HCT116 (cell line): Measurements from ENCODE around the gene POLR2A.

ENCODE experiments used
- JUND ChIP-seq: IDR thresholded peaks from 2 replicates; pipeline ENCODE4 v1.6.1; 2012
- POLR2A ChIP-seq: IDR thresholded peaks from 2 replicates; pipeline ENCODE4 v1.7.0; 2011; ENCODE audit warnings: borderline replicate concordance; ENCODE audit not compliant: insufficient read depth, insufficient read length; ENCODE audit errors: extremely low read depth
- POLR2AphosphoS5 ChIP-seq: IDR thresholded peaks from 2 replicates; pipeline ENCODE4 v1.6.1; 2011; ENCODE audit warnings: mild to moderate bottlenecking, low read depth, low read length, moderate library complexity
- RAD21 ChIP-seq: IDR thresholded peaks from 2 replicates; pipeline ENCODE4 v1.6.1; 2012; ENCODE audit warnings: low read depth, mild to moderate bottlenecking
- REST ChIP-seq: IDR thresholded peaks from 2 replicates; pipeline ENCODE4 v1.6.1; 2012; ENCODE audit warnings: low read depth
- SIN3A ChIP-seq: IDR thresholded peaks from 2 replicates; pipeline ENCODE4 v1.6.1; 2012; ENCODE audit warnings: low read depth
- SP1 ChIP-seq: IDR thresholded peaks from 2 replicates; pipeline ENCODE4 v1.6.1; 2012; ENCODE audit warnings: low read depth
- TF ChIP-seq, protein P1 (sequence below), 3 experiments: fragments of 200-600 bp in 1 of 3; sonication (generic) in 1 of 3; IDR thresholded peaks in 2 of 3; conservative IDR thresholded peaks in 1 of 3; 2 replicates each; pipeline ENCODE4 v1.5.1; 2012 to 2017; ENCODE audit warnings: low read depth in 2 of 3, low read length in 2 of 3, antibody characterized with exemption in 1 of 3, borderline replicate concordance in 1 of 3, control low read depth in 1 of 3, mild to moderate bottlenecking in 1 of 3, mixed read lengths in 1 of 3, mixed run types in 1 of 3, moderate library complexity in 1 of 3; ENCODE audit not compliant: insufficient read depth in 1 of 3
- TF ChIP-seq, protein P2 (sequence below): IDR thresholded peaks from 2 replicates; pipeline ENCODE4 v1.6.1; 2011; ENCODE audit warnings: mild to moderate bottlenecking, low read length, moderate library complexity; ENCODE audit not compliant: insufficient replicate concordance; ENCODE audit errors: extremely low read depth

DNA sequence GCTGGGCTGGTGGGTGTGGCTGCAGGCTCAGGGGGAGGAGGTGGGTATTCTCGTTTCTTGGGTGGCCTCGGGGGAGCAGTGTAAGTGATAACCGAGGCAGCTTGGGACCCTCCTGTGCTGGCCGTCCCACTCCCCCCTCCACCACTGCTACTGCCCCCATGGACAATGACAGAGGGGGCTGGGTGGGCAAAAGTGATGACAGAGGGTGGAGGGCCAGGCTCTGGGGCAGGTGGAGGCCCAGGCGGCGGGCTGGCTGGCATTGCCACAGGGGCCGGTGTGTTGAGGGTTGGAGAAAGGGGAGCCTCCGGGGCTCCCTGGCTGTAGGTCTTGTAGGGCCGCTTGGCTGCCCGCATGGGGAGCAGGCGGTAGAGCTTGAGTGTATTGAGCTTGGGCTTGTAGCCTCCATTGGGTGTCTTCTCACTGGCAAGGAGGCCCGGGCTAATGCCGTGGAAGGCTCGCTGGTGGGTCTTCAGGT lies 20.8 kb upstream of the POLR2A start:
- no peak for TF ChIP-seq SP1
- no peak for TF ChIP-seq POLR2AphosphoS5
- TF ChIP-seq, protein P1, sequence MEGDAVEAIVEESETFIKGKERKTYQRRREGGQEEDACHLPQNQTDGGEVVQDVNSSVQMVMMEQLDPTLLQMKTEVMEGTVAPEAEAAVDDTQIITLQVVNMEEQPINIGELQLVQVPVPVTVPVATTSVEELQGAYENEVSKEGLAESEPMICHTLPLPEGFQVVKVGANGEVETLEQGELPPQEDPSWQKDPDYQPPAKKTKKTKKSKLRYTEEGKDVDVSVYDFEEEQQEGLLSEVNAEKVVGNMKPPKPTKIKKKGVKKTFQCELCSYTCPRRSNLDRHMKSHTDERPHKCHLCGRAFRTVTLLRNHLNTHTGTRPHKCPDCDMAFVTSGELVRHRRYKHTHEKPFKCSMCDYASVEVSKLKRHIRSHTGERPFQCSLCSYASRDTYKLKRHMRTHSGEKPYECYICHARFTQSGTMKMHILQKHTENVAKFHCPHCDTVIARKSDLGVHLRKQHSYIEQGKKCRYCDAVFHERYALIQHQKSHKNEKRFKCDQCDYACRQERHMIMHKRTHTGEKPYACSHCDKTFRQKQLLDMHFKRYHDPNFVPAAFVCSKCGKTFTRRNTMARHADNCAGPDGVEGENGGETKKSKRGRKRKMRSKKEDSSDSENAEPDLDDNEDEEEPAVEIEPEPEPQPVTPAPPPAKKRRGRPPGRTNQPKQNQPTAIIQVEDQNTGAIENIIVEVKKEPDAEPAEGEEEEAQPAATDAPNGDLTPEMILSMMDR (IDR thresholded peaks at IDR 0.05 in 2 of 3, conservative IDR thresholded peaks at IDR 0.05 in 1 of 3; ENCODE audit: borderline replicate concordance in 1 of 3, insufficient read depth in 1 of 3, low read depth in 2 of 3, low read length in 2 of 3), result no peak
- no peak for TF ChIP-seq POLR2A
- TF ChIP-seq REST, result no peak
- no peak for TF ChIP-seq SIN3A
- TF ChIP-seq, protein P2, sequence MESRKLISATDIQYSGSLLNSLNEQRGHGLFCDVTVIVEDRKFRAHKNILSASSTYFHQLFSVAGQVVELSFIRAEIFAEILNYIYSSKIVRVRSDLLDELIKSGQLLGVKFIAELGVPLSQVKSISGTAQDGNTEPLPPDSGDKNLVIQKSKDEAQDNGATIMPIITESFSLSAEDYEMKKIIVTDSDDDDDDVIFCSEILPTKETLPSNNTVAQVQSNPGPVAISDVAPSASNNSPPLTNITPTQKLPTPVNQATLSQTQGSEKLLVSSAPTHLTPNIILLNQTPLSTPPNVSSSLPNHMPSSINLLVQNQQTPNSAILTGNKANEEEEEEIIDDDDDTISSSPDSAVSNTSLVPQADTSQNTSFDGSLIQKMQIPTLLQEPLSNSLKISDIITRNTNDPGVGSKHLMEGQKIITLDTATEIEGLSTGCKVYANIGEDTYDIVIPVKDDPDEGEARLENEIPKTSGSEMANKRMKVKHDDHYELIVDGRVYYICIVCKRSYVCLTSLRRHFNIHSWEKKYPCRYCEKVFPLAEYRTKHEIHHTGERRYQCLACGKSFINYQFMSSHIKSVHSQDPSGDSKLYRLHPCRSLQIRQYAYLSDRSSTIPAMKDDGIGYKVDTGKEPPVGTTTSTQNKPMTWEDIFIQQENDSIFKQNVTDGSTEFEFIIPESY, result no peak
- no peak for TF ChIP-seq JUND
- TF ChIP-seq RAD21, result no peak
